Neural cell (in vitro differentiated cells): ENCODE data around the gene FAM72B.
"Not testable (repeated sequence)": the region's sequence is repeated elsewhere in the genome, so short reads cannot be mapped to it uniquely, and the experiment has no call there.

Experiments used
- EP300 ChIP-seq: fragments of 450-650 bp; conservative IDR thresholded peaks from 2 replicates; pipeline ENCODE4 v1.6.1; 2014; ENCODE audit warnings: antibody characterized with exemption, mild to moderate bottlenecking, moderate library complexity; ENCODE audit not compliant: poor library complexity, severe bottlenecking
- EZH2 ChIP-seq: fragments of 200-600, 300-800 bp; shearing (Covaris generic), sonication (generic); IDR thresholded peaks from 2 replicates; pipeline ENCODE4 v1.6.1; 2014; ENCODE audit warnings: antibody characterized with exemption, low read length, borderline replicate concordance, mild to moderate bottlenecking; ENCODE audit not compliant: insufficient read depth, poor library complexity, severe bottlenecking
- MXI1 ChIP-seq: fragments of 450-650 bp; conservative IDR thresholded peaks from 2 replicates; pipeline ENCODE4 v1.6.1; 2014; ENCODE audit warnings: antibody characterized with exemption, mild to moderate bottlenecking; ENCODE audit not compliant: poor library complexity, severe bottlenecking
- POLR2AphosphoS5 ChIP-seq: IDR thresholded peaks from 2 replicates; pipeline ENCODE4 v1.6.1; 2012
- TAF1 ChIP-seq: IDR thresholded peaks from 2 replicates; pipeline ENCODE4 v1.6.1; 2012; ENCODE audit warnings: low read depth
- TF ChIP-seq, protein P1 (sequence below): fragments of 450-650 bp; IDR thresholded peaks from 2 replicates; pipeline ENCODE4 v1.5.1; 2014; ENCODE audit warnings: antibody characterized with exemption, mild to moderate bottlenecking, moderate library complexity; ENCODE audit not compliant: poor library complexity, severe bottlenecking

DNA sequence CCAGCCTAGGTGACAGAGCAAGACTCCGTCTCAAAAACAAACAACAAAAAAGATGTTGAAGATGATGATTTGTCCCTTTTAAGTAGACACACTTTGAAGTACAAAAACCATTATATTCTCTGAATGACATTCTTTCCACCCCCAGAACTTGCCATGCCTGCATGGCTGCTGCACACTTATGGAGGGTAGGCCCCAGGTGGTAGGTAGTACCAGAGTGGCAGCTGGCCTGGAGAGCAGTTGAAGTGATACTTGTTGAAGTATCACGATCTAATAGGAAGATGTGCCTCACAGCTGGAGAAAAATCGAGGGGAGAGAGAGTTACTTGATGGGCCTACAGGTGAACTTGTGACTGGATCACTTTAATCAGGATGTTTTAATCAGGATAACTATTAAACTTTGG, 15.6 kb upstream of the FAM72B start:
- TF ChIP-seq, protein P1, sequence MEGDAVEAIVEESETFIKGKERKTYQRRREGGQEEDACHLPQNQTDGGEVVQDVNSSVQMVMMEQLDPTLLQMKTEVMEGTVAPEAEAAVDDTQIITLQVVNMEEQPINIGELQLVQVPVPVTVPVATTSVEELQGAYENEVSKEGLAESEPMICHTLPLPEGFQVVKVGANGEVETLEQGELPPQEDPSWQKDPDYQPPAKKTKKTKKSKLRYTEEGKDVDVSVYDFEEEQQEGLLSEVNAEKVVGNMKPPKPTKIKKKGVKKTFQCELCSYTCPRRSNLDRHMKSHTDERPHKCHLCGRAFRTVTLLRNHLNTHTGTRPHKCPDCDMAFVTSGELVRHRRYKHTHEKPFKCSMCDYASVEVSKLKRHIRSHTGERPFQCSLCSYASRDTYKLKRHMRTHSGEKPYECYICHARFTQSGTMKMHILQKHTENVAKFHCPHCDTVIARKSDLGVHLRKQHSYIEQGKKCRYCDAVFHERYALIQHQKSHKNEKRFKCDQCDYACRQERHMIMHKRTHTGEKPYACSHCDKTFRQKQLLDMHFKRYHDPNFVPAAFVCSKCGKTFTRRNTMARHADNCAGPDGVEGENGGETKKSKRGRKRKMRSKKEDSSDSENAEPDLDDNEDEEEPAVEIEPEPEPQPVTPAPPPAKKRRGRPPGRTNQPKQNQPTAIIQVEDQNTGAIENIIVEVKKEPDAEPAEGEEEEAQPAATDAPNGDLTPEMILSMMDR: not testable (repeated sequence)
- not testable (repeated sequence) for TF ChIP-seq TAF1, POLR2AphosphoS5, MXI1, EP300, EZH2
